HG02970 (cell line): ENCODE data around the gene EIF2A.
"Not testable (repeated sequence)": the region's sequence is repeated elsewhere in the genome, so short reads cannot be mapped to it uniquely, and the experiment has no call there.

Source experiments
- ATAC-seq: cut with Tn5 transposase; IDR thresholded peaks from one replicate; pipeline ENCODE4 v1.9.1; 2021; ENCODE audit warnings: mild to moderate bottlenecking, moderate library complexity, moderate number of reproducible peaks; ENCODE audit not compliant: unreplicated experiment, low FRiP score

EIF2A gene

GRCh38 chr3:150599611-150600297 is 53.2 kb downstream of the EIF2A start:
- ATAC-seq: no peak

GRCh38 chr3:150600647-150601530 is 54.3 kb downstream of the EIF2A start:
- ATAC-seq: not testable (repeated sequence)

- peak; percentile 8 for ATAC-seq
Measured at GRCh38 chr3:150602426-150603152, 56.0 kb downstream of the EIF2A start.

DNA sequence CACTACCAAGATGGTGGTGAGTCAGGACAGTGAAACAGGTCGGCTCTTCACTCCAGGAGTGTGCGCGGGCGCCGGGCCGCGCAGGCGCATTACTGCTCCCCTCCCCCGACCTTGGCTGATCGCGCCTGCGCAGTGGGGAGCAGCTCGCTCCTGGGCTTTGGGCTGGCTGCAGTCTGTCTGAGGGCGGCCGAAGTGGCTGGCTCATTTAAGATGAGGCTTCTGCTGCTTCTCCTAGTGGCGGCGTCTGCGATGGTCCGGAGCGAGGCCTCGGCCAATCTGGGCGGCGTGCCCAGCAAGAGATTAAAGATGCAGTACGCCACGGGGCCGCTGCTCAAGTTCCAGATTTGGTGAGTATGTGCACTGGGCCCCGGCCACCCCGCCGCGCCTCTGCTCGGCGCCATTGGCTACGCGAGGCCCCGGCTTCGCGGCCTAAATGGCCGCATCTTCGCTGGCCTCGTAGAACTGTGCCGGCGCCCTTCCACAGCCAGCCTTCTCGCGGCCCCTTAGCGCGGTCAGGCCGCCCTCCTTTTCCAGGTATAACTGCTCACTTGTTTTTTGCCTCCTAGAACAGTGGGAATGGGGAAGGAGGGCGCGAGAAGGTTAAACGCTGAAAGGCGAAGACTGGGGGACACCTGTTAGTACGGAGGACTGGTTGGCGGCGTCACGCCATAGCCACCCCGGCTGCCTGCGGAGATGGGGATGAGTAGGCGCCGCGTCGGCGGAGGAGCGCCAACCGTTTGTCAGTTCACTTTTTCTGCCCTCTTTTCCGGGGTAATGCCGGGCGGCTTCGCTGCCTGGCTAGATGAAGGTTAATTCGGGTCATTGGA is 56.8 kb downstream of the EIF2A start, which contains the start of gene SELENOT:
Gene SELENOT, plus strand, starts transcription at position 169 of the 827 bp plus-strand sequence. Its CDS starts 42 bp downstream, at position 211.
- peak; percentile 75 for ATAC-seq

DNA sequence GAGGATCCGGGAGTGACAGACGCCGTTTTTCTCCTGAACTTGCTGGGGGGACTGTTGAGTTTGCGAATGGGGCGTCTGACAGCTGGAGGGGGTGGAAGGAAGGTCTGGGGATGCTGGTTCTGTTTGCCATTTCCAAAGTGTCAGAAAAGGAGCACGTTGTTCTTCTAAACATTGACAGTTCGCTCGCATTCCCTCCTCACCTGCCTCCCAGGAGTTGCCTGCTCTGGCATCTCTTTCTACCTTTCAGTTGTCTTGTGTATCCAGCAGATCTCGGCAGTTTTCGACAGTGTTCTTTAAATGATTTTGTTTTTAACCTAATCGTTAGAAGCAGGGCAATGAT is 57.4 kb downstream of the EIF2A start:
- no peak for ATAC-seq

DNA sequence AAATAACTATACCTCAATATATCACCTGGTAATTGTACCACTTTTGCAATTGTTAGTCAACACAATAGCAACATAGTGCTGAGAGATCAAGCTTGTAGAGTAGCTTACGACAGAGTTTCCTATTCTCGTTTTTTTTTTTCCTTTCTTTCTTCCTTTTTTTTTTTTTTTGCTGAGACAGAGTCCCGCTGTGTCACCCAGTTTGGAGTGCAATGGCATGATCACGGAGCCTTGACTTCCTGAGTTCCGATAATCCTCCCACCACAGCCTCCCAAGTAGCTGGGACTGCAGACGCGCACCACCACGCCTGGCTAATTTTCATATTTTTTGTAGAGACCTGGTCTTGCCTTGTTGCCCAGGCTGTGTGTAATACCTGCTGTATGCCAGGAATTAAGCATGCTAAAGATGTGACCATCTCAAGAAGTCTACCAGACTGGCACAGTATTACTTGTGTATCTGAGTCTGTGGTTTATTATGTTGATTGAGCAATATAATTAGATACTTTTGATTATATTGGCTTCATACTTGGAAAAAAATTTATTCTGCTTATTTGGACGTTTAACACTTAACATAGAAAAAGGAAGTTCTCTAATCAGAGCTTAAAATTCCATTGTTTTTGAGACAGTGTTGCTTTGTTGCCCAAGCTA is 59.5 kb downstream of the EIF2A start:
- ATAC-seq: no peak

DNA sequence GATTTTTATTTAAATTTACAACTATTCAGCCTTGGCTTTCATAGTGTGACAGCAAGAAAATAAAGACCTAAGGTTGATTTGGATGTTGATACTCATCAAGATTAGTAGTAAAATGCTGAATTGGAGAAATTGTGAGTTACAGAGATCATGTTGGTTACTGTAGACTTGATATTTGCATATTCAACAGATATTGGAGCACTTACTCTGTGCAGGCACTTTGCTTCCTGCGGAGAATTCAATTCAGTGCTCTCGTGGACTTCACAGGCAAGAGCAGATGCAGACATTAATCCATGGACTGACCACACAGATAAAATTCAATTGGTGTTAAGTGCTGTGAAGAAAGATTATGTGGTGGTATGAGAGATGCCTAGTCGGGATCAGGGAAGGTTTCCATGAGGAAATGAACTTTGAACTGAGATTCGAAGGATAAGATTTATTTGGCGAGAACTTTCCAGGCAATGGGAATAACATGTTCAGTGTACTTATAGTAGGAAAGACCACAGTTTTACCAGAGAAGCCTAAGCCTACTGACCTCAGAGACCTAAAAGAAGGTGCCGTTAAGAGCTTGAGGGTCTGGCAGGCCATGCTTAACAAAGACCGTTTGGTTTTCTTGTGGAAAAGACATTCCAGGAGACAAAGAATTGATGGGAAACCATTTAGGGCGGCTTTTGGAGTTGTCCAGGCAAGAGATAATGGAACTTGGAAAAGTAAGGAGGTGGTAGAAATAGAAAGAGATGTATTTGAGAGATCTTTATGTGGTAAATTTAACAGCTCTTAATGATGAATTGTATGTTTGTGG is 60.9 kb downstream of the EIF2A start:
- no peak for ATAC-seq

- no peak for ATAC-seq
Measured at GRCh38 chr3:150609988-150610387, 63.4 kb downstream of the EIF2A start.

DNA sequence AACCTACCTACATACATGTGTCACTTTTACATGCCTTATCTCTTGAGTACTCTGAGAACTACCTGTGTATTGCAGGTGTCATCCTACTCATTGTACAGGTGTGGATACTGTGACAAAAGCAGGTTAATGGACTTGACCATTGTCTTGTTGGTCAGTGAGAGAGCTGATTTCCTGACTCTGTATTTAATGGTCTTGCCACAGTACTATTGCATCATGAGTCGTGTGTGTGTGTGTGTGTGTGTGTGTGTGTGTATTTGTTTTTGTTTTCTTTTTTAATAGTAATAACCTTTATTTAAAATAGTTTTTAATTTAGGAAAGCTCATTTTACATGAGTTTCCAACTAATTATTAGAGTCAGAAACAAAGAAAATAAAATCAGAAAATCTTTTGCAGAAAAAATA is 64.2 kb downstream of the EIF2A start:
- ATAC-seq: no peak

- no peak for ATAC-seq
Measured at GRCh38 chr3:150611666-150612065, 65.1 kb downstream of the EIF2A start.

GRCh38 chr3:150612494-150612893 is 65.9 kb downstream of the EIF2A start:
- ATAC-seq: no peak

DNA sequence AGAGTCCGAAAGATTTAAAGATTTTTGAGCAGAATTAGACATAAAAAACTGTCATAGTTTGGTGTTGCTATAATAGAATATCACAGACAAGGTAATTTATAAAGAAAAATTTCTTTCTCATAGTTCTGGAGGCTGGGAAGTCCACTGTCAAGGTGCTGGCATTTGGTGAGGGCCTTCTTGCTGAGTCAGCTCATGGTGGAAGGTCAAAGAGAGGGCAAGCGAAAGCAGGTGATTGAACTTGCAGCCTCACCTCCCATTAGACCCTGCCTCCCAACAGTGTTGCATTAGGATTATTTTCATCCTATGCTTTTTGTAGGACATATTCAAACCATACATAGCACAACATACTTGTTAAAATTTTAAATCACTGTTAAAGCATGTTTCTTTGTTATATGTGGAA is 66.4 kb downstream of the EIF2A start:
- ATAC-seq: no peak

- ATAC-seq: no peak
Measured at GRCh38 chr3:150613709-150614480, 67.3 kb downstream of the EIF2A start.

DNA sequence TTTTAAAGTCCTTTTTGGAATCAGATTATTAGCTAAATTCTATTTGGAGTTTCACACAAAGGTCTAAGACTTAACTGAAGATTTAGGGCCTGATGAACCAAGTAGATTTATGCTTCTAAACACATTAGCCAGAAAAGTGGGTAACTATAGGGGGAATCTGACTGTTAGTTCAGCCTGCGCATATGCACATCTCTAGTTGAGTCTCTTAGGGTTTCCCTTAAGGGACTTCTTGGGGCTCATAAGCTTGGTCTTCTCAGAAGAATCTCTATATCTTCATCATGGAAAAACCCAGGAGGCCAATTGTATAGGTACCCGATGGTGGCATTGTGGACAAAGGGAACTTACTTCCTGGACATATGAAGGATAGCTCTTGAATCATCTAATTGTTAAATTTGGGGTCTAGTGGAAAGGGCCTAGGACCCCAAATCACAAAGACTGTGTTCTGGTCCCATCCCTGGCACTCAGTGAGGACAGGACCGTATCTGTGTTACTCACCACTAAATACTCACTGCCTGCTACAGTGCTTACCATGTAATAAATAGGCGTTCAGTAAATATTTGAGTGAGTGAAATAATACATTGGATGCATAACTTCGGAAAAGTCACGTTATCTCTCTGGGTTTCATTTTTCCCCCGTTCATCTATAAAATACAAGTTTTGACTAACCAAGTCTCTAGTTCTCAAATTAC is 73.6 kb downstream of the EIF2A start:
- no peak for ATAC-seq

- ATAC-seq: not testable (repeated sequence)
Measured at GRCh38 chr3:150622955-150623354, 76.4 kb downstream of the EIF2A start.

DNA sequence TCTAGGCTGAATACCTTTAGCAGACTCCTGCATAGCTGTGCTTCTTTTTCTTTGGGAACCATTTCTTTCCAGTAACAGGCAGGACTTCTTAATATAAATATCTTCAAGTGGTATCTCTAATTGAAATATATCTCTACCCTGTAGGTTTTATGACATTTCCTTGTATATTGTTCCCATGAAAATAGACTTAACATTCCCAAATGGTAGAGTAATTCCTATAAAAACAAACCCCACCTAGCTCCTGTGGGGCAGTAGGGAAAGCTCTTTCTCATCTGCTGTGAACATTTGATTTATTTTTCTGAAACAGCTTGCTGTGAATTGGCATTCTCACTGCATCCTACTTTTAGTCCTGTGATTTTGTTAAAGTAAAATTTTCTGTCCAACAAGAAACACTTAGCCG is 77.4 kb downstream of the EIF2A start:
- no peak for ATAC-seq

DNA sequence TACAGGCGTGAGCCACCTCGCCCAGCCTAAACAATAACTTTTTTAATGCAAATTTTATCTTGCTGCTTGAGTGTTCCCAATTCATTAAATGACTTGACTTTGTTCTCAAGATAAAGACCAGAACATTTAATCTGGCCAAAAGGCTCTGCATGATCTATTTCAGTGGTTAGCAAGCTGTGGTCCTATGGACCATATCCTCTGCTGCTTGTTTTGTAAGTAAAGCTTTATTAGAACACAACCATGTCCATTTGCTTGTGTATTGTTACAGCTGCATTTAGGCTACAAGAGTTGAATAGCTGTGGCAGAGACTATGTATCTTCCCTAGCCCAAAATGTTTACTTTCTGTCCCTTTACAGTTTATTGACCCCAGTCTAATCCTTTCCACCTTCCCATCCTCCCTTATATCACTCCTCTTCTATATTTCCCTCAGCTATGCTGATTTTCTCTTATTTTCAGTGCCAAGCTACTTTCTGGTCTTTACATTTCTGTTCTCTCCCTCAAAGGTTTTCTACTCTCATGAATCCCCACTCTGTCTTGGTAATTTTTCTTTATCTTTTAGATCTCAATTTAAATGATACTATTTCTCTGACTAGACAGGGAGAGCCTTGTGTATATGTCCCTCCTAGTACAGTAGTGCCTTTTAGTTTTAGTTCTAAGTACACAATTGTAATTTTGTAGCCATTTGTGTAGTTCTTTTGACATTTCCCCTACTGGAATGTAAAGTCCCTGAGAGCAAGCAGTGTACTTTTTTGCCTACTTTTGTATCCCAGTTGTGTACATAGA is 79.8 kb downstream of the EIF2A start:
- no peak for ATAC-seq
